Neural progenitor cell (in vitro differentiated cells): ENCODE measurements around the gene COL23A1.

Experiments used
- EZH2 ChIP-seq: fragments of 200-600 bp; sonication (generic); IDR thresholded peaks from 2 replicates; pipeline ENCODE4 v1.6.1; 2017; ENCODE audit warnings: antibody characterized with exemption, mild to moderate bottlenecking, moderate library complexity
- TF ChIP-seq, protein P1 (sequence below): fragments of 200-600 bp; sonication (generic); IDR thresholded peaks from 2 replicates; pipeline ENCODE4 v1.5.1; 2017; ENCODE audit warnings: antibody characterized with exemption, mild to moderate bottlenecking

GRCh38 chr5:178424810-178425177 lies 165.4 kb downstream of the COL23A1 start:
- TF ChIP-seq, protein P1, sequence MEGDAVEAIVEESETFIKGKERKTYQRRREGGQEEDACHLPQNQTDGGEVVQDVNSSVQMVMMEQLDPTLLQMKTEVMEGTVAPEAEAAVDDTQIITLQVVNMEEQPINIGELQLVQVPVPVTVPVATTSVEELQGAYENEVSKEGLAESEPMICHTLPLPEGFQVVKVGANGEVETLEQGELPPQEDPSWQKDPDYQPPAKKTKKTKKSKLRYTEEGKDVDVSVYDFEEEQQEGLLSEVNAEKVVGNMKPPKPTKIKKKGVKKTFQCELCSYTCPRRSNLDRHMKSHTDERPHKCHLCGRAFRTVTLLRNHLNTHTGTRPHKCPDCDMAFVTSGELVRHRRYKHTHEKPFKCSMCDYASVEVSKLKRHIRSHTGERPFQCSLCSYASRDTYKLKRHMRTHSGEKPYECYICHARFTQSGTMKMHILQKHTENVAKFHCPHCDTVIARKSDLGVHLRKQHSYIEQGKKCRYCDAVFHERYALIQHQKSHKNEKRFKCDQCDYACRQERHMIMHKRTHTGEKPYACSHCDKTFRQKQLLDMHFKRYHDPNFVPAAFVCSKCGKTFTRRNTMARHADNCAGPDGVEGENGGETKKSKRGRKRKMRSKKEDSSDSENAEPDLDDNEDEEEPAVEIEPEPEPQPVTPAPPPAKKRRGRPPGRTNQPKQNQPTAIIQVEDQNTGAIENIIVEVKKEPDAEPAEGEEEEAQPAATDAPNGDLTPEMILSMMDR: no peak
- no peak for TF ChIP-seq EZH2
